GM12872 (cell line): ENCODE measurements around the gene LRRC72.

Experiments used
- CTCF ChIP-seq: IDR thresholded peaks from 3 replicates; pipeline ENCODE4 v1.5.1; 2011; ENCODE audit warnings: low read depth, mild to moderate bottlenecking, low read length, moderate library complexity; ENCODE audit not compliant: insufficient read depth

The LRRC72 gene

DNA sequence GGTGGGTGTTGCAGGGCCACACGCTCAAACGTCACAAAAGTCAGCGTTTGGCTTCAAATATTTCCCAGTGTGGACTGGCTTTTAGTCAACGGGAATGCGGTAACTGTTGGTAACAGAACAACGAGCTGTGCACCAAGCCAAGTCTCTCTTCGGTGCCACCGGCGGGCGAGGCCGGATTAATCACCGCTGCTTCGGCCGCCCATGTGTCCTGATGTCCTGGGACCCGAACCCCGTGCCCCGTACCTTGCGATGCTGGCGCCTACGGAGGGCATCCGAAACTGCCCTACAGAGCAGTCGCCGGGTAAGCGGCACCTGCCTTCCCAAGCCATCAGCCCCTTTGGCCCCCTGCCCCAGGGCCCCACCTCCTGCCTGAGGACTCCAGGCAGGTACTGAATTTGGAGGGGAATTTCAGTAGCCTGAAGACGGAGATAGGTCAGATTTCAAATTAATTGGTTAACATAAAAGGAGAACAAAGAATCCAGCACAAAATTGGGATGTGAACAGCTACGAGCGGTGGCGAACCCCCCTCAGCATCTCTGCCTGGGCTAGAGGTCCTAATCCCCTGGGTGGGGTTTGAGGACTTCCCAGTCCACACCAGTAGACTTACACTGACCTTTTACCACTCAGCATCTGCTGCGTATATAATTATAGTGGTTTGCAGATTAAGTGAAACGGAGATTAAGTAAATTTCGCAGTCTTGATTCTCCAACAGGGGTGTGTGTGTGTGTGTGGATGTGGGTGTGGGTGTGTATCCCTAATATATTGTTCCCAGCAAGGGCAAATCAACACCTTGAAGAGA lies at the start of gene LRRC72:
LRRC72 (plus strand) TSS at position 84 of the 799 bp plus-strand sequence; CDS start at position 212, 128 bp downstream.
- TF ChIP-seq CTCF: no peak

DNA sequence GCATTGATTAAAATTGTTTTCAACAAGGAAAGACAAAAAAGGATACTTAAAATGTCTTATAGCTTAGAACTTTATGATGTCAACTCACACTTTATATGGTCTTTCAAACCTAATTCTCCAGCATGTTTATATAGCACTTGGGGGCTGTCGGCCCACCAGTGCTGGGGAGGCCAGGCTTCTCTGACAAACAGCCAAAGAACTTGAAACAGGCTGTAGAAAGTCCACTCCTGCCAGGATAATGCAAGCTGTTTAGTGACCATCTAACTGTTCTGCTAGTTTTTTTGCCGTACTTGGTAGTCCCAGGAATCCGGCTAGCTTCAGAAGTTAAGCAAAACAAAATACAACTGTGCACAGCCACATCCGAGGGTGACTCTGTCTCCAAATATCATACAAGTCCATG lies 47.5 kb upstream of the LRRC72 start:
- no peak for TF ChIP-seq CTCF

GRCh38 chr7:16479591-16479990 lies 47.0 kb upstream of the LRRC72 start:
- no peak for TF ChIP-seq CTCF

DNA sequence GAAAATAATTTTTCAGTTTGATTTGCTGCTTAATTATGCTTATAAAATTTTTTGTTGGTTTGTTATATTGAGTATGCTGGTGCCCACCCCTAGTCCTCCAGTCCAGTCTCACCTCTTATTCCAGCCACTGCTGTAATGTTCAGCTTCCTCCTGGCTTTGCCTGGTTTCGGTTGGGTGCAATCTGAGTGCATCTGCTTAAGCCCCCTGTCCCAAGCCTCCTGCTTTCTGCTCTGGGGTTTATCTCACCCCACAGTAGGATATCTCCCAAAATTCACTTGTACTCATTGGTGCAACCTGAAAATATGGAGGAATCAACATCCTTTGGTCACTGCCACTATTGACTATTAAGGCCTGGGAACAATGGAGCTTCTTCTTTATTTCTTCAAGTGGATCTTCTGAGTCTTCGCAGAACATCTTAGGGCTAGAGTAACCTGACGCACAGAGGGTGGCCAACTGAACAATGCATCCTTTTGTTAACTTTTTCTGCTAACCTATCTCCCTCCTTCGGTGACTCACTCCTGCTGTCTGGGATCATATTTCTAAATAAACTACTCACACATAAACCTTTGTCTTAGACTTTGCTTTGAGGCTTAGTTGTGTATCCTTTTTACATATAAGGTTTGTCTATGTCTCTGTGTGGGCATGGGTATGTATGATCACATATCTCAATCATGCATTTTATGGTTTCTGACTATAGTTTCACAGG lies 42.0 kb upstream of the LRRC72 start:
- no peak for TF ChIP-seq CTCF

DNA sequence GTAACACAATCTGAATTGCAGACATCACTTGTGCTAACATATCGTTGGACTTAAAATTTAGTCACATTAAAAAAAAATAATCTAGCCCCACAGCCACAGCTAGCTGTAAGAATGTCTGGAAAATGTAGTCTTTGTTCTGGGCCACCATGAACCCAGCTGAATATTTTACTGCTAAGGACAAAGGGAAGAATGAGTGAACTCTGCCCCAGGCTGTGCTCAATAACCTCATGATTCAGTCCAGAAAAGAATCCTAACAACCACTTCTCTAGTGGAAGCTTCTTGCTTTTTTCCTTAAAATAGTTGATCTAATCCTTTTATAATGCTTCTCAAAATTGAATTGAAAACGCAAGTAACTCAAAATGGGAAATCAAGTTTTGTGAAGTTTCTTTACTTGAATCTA lies 35.5 kb upstream of the LRRC72 start:
- TF ChIP-seq CTCF: no peak

DNA sequence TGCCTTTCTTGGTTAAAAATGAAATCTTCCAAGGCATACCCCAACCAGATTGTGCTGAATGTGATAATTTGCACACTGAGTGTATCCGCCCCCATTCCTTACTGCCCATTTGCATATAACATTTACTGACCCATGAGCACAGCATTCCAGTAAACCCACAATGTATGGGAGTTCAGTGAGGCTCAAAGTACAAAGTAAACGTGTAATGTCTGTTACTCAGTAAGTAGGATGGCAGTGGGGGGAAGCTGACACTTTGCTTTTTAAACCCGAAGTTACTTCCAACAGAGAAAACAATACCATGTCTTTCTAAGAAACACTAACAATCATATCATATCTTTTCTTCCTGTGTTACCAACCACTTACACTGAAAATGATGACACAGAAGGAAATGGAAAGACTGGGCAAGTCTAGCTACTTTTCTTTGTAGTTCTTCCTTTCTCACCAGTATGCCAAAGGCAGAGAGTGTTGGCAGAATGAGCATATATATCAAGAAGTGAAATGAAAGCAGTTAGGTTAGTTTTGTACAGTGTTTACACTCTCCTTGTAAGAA lies 34.0 kb upstream of the LRRC72 start:
- no peak for TF ChIP-seq CTCF

DNA sequence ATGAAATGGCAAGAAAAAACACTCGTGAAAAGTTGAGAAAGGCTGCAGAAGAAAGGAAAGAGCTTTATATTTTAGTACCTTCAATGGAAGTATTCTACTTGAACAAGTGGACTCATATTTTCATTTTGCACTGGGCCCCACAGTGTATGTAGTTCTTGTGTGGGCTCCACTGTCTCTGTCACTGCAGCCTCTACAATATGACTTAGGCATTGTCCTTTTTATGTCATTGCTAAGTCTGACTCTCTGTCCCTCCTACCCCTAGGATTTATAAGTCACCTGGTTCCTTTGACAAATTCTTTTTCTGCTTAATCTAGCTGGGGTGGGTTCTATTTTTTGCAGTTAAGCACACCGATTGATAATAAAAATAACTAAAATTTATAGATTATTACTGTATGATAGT lies 33.4 kb upstream of the LRRC72 start:
- TF ChIP-seq CTCF: no peak
